Mucosa of descending colon (tissue), 3 donors: ENCODE results near the gene CNTNAP2. TPM values are rescaled to one million over a fixed set of nuclear protein-coding genes. Genes with fewer than 3 reads are reported as not detected.

Source experiments
- ATAC-seq: fragments of 200-7000 bp; cut with Tn5 transposase; one replicate; pipeline ENCODE4 v1.9.1; 2020; ENCODE audit warnings: mild to moderate bottlenecking, moderate library complexity
- DNase-seq, 3 donors: peaks; one replicate each; pipeline ENCODE4 v3.0.0-alpha.2; 2020
- H3K36me3 ChIP-seq: fragments of 200-600 bp; one replicate; pipeline ENCODE4 v1.8.0; 2021; ENCODE audit warnings: low read depth, mild to moderate bottlenecking
- H3K4me1 ChIP-seq: fragments of 200-600 bp; one replicate; pipeline ENCODE4 v1.8.0; 2021; ENCODE audit warnings: low read depth, mild to moderate bottlenecking
- H3K4me3 ChIP-seq: fragments of 200-600 bp; one replicate; pipeline ENCODE4 v1.8.0; 2021; ENCODE audit warnings: mild to moderate bottlenecking
- H3K9me3 ChIP-seq: fragments of 200-600 bp; one replicate; pipeline ENCODE4 v1.8.0; 2021; ENCODE audit warnings: mild to moderate bottlenecking
- intact Hi-C, 2 donors: fragments of 100-400 bp; cut with DNase I in 1 of 2; cut with micrococcal nuclease in 1 of 2; formaldehyde crosslinking; loops; one replicate each; pipeline versions ENCODE4 v1.11.0 to v1.11.1; 2022; cut with DNase I, micrococcal nuclease
- total RNA-seq, 3 donors: library from RNA; stranded (reverse); fragmentation: NEBNext Ultra II Directional in 2 of 3; extraction: Animal tissue kit (Norgen Biotek cat#: 25700) in 2 of 3; gene quantifications; one replicate each; pipeline versions ENCODE4 v1.2.1 to v1.2.4, GENCODE V29; 2021 to 2023
- TF ChIP-seq, protein P1 (sequence below): fragments of 200-600 bp; IDR thresholded peaks from one replicate; pipeline ENCODE4 v1.8.0; 2022; ENCODE audit warnings: antibody characterized with exemption, mild to moderate bottlenecking
- donor health status: DM: no; HTN: no; CAD: no; lungs with moderate emphysema.
- donor health status: DM: no; HTN: no; CAD: no.
- donor health status: DM: no; HTN: yes; CAD: no.

Gene CNTNAP2
- total RNA-seq, 3 donors from 2014 or later = 3.1 to 5.9 (median 4.2) TPM

DNA sequence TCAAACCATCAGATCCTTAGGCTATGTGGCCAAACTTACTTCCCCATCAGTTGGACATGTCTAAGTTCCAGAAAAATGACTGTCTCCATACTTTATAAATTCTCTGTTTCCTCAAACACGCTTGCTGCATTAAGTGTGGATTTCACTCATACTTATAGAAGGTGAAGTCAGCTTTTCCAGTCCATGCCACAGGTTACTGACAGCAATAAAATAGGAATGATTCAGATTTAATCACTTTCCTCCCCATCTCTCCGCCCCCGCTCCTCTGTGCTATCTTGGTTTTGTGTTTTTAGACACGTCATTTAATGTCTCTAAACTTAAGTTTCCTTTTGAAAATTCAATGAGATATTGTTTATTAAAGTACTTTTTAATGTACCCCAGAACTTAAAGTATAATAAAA, 1376.0 kb downstream of the CNTNAP2 start:
- ATAC-seq (no peak), DNase-seq (no peak)
- H3K4me1 ChIP-seq = no peaks in the 10 kb centered on the region
- no peak overlapping the region for H3K4me3 ChIP-seq
- no peaks in the 10 kb centered on the region for H3K36me3 ChIP-seq
- intact Hi-C loops = no loop called here
- TF ChIP-seq, protein P1, sequence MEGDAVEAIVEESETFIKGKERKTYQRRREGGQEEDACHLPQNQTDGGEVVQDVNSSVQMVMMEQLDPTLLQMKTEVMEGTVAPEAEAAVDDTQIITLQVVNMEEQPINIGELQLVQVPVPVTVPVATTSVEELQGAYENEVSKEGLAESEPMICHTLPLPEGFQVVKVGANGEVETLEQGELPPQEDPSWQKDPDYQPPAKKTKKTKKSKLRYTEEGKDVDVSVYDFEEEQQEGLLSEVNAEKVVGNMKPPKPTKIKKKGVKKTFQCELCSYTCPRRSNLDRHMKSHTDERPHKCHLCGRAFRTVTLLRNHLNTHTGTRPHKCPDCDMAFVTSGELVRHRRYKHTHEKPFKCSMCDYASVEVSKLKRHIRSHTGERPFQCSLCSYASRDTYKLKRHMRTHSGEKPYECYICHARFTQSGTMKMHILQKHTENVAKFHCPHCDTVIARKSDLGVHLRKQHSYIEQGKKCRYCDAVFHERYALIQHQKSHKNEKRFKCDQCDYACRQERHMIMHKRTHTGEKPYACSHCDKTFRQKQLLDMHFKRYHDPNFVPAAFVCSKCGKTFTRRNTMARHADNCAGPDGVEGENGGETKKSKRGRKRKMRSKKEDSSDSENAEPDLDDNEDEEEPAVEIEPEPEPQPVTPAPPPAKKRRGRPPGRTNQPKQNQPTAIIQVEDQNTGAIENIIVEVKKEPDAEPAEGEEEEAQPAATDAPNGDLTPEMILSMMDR = no peak
- no peaks in the 10 kb centered on the region for H3K9me3 ChIP-seq

DNA sequence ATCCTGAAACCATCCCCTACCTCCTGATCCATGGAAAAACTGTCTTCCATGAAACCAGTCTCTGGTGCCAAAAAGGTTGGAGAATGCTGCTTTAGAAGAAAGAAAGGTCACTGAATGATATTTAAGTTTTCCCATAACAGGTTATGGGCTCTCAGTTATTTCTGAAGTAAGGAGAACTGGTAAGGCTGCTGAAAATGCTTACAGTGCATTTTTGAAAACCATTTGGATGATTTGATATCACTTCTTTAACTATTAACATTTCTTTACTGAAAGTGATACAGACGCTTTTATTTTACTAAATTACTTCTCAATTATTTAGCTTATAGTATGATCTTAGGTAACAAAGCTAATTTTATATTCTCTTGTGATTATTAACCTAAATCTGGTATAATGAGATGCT, 1379.6 kb downstream of the CNTNAP2 start:
- no peaks in the 10 kb centered on the region for H3K4me1 ChIP-seq
- TF ChIP-seq, protein P1 = no peak
- DNase-seq (no peak), ATAC-seq (no peak)
- intact Hi-C loops = no loop called here
- H3K9me3 ChIP-seq = peaks cover 5% of the 10 kb centered on the region
- no peaks in the 10 kb centered on the region for H3K36me3 ChIP-seq
- H3K4me3 ChIP-seq = no peak overlapping the region

DNA sequence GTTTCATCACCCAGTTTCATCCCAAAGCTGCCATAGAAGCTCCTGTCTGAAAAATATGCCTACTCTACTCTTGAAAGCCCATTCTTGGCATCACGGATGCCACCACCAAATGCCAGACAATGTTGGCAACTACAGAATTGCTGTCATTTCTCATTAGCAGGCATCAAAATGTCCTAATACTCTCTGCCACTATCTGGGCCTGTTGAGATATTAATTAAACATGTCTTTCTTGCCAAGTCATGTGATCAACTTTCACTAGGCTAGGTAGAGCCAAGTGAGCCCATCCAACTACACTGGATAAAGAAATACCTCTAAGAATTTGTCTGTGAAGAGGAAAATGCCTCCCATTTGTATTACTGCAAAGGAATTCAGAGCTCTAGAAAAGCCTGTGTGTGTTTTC, 1380.6 kb downstream of the CNTNAP2 start:
- no peaks in the 10 kb centered on the region for H3K36me3 ChIP-seq
- TF ChIP-seq, protein P1 = no peak
- H3K4me3 ChIP-seq = no peak overlapping the region
- H3K4me1 ChIP-seq = no peaks in the 10 kb centered on the region
- no peak for DNase-seq
- intact Hi-C loops = no loop called here
- H3K9me3 ChIP-seq = peaks cover 5% of the 10 kb centered on the region
- no peak for ATAC-seq

DNA sequence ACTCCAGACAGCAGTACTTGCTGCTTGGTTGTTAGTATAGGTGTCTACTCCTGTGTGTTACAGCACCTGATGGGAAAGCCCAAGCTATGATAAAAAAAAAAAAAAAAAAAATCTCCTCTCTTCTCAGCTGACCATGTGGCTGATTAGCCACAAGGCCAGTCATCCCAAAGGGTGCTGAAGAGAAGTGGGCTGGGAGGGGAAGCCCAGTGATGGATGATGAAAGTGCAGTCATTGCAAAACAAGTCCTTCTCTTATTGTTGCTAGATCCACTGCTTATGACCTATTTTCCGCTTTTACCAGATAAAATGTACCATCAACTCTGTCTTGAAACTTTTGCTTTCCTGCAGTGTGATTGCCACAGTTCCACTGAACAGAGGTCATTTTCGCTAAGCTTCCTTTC, 1381.5 kb downstream of the CNTNAP2 start:
- intact Hi-C loops = no loop called here
- ATAC-seq (no peak), DNase-seq (no peak)
- H3K4me1 ChIP-seq = no peaks in the 10 kb centered on the region
- TF ChIP-seq, protein P1 = no peak
- peaks cover 5% of the 10 kb centered on the region for H3K9me3 ChIP-seq
- H3K4me3 ChIP-seq = no peak overlapping the region
- H3K36me3 ChIP-seq = no peaks in the 10 kb centered on the region

DNA sequence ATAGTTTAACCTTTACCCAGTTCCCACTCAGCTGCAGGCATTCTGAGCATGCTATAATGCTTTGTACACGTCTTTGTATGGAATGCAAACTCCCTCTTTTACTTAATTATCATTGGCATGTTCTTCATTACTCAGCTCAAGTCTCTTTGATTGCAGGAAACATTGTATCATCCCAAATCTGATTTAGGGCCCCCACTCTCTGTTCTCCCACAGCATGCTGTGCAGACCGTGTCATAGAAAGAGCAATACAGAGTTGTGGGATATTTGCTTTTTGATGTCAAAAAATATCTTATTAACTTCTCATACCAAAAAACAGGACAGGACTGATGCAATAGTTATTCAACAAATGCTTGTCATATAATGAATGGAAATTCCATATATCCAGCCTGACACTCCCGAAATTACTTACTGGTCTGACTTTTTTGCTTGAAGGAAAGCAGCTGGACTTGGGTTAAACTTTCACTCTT, 1392.5 kb downstream of the CNTNAP2 start:
- intact Hi-C loops = no loop called here
- H3K36me3 ChIP-seq = no peaks in the 10 kb centered on the region
- no peak for DNase-seq
- ATAC-seq = no peak
- H3K4me3 ChIP-seq = no peak overlapping the region
- H3K4me1 ChIP-seq = no peaks in the 10 kb centered on the region
- H3K9me3 ChIP-seq = peaks cover 3% of the 10 kb centered on the region
- TF ChIP-seq, protein P1 = no peak
